Measurements from ENCODE around the gene MAP3K20. TPM values are rescaled to one million over a fixed set of nuclear protein-coding genes. Genes with fewer than 3 reads are reported as not detected.

MAP3K20 gene
- total RNA-seq, 1 experiment from 2014 or later = 15.2 TPM

- peaks cover 18% of the 10 kb centered on the region for H3K4me1 Mint-ChIP-seq
- CTCF ChIA-PET = interaction anchor here (0.6 to 1.0 kb wide), 2 partner anchors 35 to 125 kb away, joined by 3 to 4 read pairs; no protein-coding TSS in a partner anchor
- peaks cover 2% of the 10 kb centered on the region for H3K27me3 Mint-ChIP-seq (ENCODE audit: low read depth)
- POLR2A ChIA-PET = no interaction called here
- no peak overlapping the region for H3K27ac Mint-ChIP-seq
- H3K4me3 Mint-ChIP-seq = no peak overlapping the region
- TF ChIP-seq ZNF138 (CRISPR knock-in tag; conservative IDR thresholded peaks at IDR 0.05) = no peak
- TF ChIP-seq MYBL2 (CRISPR knock-in tag; IDR thresholded peaks at IDR 0.05) = no peak
- TF ChIP-seq CREB1 (CRISPR knock-in tag; IDR thresholded peaks at IDR 0.05) = no peak
- TF ChIP-seq ZBTB21 (CRISPR knock-in tag; IDR thresholded peaks at IDR 0.05; ENCODE audit: borderline replicate concordance) = no peak
- no peak for TF ChIP-seq ZNF396 (CRISPR knock-in tag; IDR thresholded peaks at IDR 0.05; ENCODE audit: borderline replicate concordance)
- TF ChIP-seq ATF6 (CRISPR knock-in tag; IDR thresholded peaks at IDR 0.05) = no peak
- TF ChIP-seq JAZF1 (CRISPR knock-in tag; IDR thresholded peaks at IDR 0.05) = no peak
- TF ChIP-seq NFATC4 (CRISPR knock-in tag; IDR thresholded peaks at IDR 0.05) = no peak
- no peak for TF ChIP-seq ERG (CRISPR knock-in tag; IDR thresholded peaks at IDR 0.05)
- TF ChIP-seq IRF2 (CRISPR knock-in tag; IDR thresholded peaks at IDR 0.05; ENCODE audit: borderline replicate concordance, low read depth) = no peak
- TF ChIP-seq FOXP1 (CRISPR knock-in tag; IDR thresholded peaks at IDR 0.05; ENCODE audit: borderline replicate concordance) = no peak
- no peak for TF ChIP-seq ZNF423 (CRISPR knock-in tag; IDR thresholded peaks at IDR 0.05)
- TF ChIP-seq ZNF512 (CRISPR knock-in tag; IDR thresholded peaks at IDR 0.05; ENCODE audit: borderline replicate concordance) = no peak
- no peak for TF ChIP-seq SMAD4 (CRISPR knock-in tag; IDR thresholded peaks at IDR 0.05)
- no peak for TF ChIP-seq E2F4 (CRISPR knock-in tag; IDR thresholded peaks at IDR 0.05; ENCODE audit: borderline replicate concordance, low read depth)
- no peak for TF ChIP-seq GRHL2 (CRISPR knock-in tag; IDR thresholded peaks at IDR 0.05; ENCODE audit: insufficient replicate concordance, severe bottlenecking)
- TF ChIP-seq ESRRA (CRISPR knock-in tag; IDR thresholded peaks at IDR 0.05; ENCODE audit: borderline replicate concordance) = no peak
- no peak for TF ChIP-seq KAT7 (CRISPR knock-in tag; IDR thresholded peaks at IDR 0.05; ENCODE audit: borderline replicate concordance)
- TF ChIP-seq ARID4B (CRISPR knock-in tag; IDR thresholded peaks at IDR 0.05; ENCODE audit: borderline replicate concordance) = no peak
- DNase-seq (ENCODE audit: low spot score) (no peak), ATAC-seq (no peak)
- H3K9me3 Mint-ChIP-seq = peaks cover 16% of the 10 kb centered on the region
- peaks cover 23% of the 10 kb centered on the region for H3K36me3 Mint-ChIP-seq
Observed at GRCh38 chr2:173231042-173231441, 155.4 kb downstream of the MAP3K20 start.

Data from WTC11 (cell line).